ENCODE results near the gene ECHS1. TPM values are rescaled to one million over a fixed set of nuclear protein-coding genes. Genes with fewer than 3 reads are reported as not detected.

ECHS1 gene
- polyA plus RNA-seq, 1 donor, result 126 TPM

GRCh38 chr10:133366751-133367150 is 6.4 kb downstream of the ECHS1 start:
- WGBS (ENCODE audit: insufficient coverage, low lambda C conversion rate), result no CpG with 5 or more reads among the region's 13 CpGs
- Histone ChIP-seq H3K36me3 (ENCODE audit: control insufficient read depth, insufficient read depth, low read length) (peaks cover 78% of the 10 kb centered on the region), H3K4me1 (ENCODE audit: control insufficient read depth, insufficient read depth, low read length) (no peaks in the 10 kb centered on the region)

GRCh38 chr10:133366130-133366478 is 7.0 kb downstream of the ECHS1 start:
- no CpG with 5 or more reads among the region's 17 CpGs for WGBS (ENCODE audit: insufficient coverage, low lambda C conversion rate)
- Histone ChIP-seq H3K4me1 (ENCODE audit: control insufficient read depth, insufficient read depth, low read length) (no peaks in the 10 kb centered on the region), H3K9me3 (ENCODE audit: control insufficient read depth, low read depth, low read length) (no peaks in the 10 kb centered on the region), H3K27ac (ENCODE audit: low read length) (no peak overlapping the region), H3K36me3 (ENCODE audit: control insufficient read depth, insufficient read depth, low read length) (peaks cover 77% of the 10 kb centered on the region), H3K27me3 (ENCODE audit: control insufficient read depth, insufficient read depth, low read length) (no peaks in the 10 kb centered on the region), H3K4me3 (ENCODE audit: low read length) (no peak overlapping the region)
- no peak for DNase-seq

More at GRCh38 chr10:133366751-133367150, 6.4 kb downstream of the ECHS1 start:
- no peaks in the 10 kb centered on the region for H3K9me3 ChIP-seq (ENCODE audit: control insufficient read depth, low read depth, low read length)
- DNase-seq, result no peak
- no peaks in the 10 kb centered on the region for H3K27me3 ChIP-seq (ENCODE audit: control insufficient read depth, insufficient read depth, low read length)
- no peak overlapping the region for H3K27ac ChIP-seq (ENCODE audit: low read length)
- no peak overlapping the region for H3K4me3 ChIP-seq (ENCODE audit: low read length)

GRCh38 chr10:133365461-133366129 is 7.6 kb downstream of the ECHS1 start:
- Histone ChIP-seq H3K9me3 (ENCODE audit: control insufficient read depth, low read depth, low read length) (no peaks in the 10 kb centered on the region), H3K4me3 (ENCODE audit: low read length) (no peak overlapping the region), H3K4me1 (ENCODE audit: control insufficient read depth, insufficient read depth, low read length) (peaks cover 3% of the 10 kb centered on the region), H3K36me3 (ENCODE audit: control insufficient read depth, insufficient read depth, low read length) (peaks cover 74% of the 10 kb centered on the region), H3K27ac (ENCODE audit: low read length) (no peak overlapping the region), H3K27me3 (ENCODE audit: control insufficient read depth, insufficient read depth, low read length) (no peaks in the 10 kb centered on the region)
- DNase-seq, result no peak
- no CpG with 5 or more reads among the region's 13 CpGs for WGBS (ENCODE audit: insufficient coverage, low lambda C conversion rate)

GRCh38 chr10:133364645-133365431 is 8.3 kb downstream of the ECHS1 start:
- DNase-seq, result no peak
- no peaks in the 10 kb centered on the region for H3K9me3 ChIP-seq (ENCODE audit: control insufficient read depth, low read depth, low read length)
- H3K4me3 ChIP-seq (ENCODE audit: low read length), result no peak overlapping the region
- no CpG with 5 or more reads among the region's 29 CpGs for WGBS (ENCODE audit: insufficient coverage, low lambda C conversion rate)
- peaks cover 10% of the 10 kb centered on the region for H3K4me1 ChIP-seq (ENCODE audit: control insufficient read depth, insufficient read depth, low read length)
- H3K27ac ChIP-seq (ENCODE audit: low read length), result no peak overlapping the region
- peaks cover 67% of the 10 kb centered on the region for H3K36me3 ChIP-seq (ENCODE audit: control insufficient read depth, insufficient read depth, low read length)
- no peaks in the 10 kb centered on the region for H3K27me3 ChIP-seq (ENCODE audit: control insufficient read depth, insufficient read depth, low read length)

GRCh38 chr10:133362846-133363245 is 10.3 kb downstream of the ECHS1 start:
- DNase-seq, result no peak
- Histone ChIP-seq H3K36me3 (ENCODE audit: control insufficient read depth, insufficient read depth, low read length) (peaks cover 49% of the 10 kb centered on the region), H3K4me3 (ENCODE audit: low read length) (no peak overlapping the region), H3K27ac (ENCODE audit: low read length) (no peak overlapping the region), H3K9me3 (ENCODE audit: control insufficient read depth, low read depth, low read length) (peaks cover 10% of the 10 kb centered on the region), H3K4me1 (ENCODE audit: control insufficient read depth, insufficient read depth, low read length) (peaks cover 21% of the 10 kb centered on the region), H3K27me3 (ENCODE audit: control insufficient read depth, insufficient read depth, low read length) (no peaks in the 10 kb centered on the region)
- WGBS (ENCODE audit: insufficient coverage, low lambda C conversion rate), result no CpG with 5 or more reads among the region's 13 CpGs

- H3K36me3 ChIP-seq (ENCODE audit: control insufficient read depth, insufficient read depth, low read length), result peaks cover 47% of the 10 kb centered on the region
- H3K4me3 ChIP-seq (ENCODE audit: low read length), result no peak overlapping the region
- 50% methylated on average over 2 of the region's 18 CpGs for WGBS (ENCODE audit: insufficient coverage, low lambda C conversion rate)
- H3K27me3 ChIP-seq (ENCODE audit: control insufficient read depth, insufficient read depth, low read length), result no peaks in the 10 kb centered on the region
- H3K9me3 ChIP-seq (ENCODE audit: control insufficient read depth, low read depth, low read length), result peaks cover 10% of the 10 kb centered on the region
- DNase-seq, result no peak
- H3K4me1 ChIP-seq (ENCODE audit: control insufficient read depth, insufficient read depth, low read length), result peaks cover 21% of the 10 kb centered on the region
- H3K27ac ChIP-seq (ENCODE audit: low read length), result no peak overlapping the region
These were observed 11.2 kb downstream of the ECHS1 start for GRCh38 chr10:133361773-133362441.

GRCh38 chr10:133361227-133361626 is 11.9 kb downstream of the ECHS1 start:
- H3K4me1 ChIP-seq (ENCODE audit: control insufficient read depth, insufficient read depth, low read length), result peaks cover 28% of the 10 kb centered on the region

GRCh38 chr10:133359972-133360610 is 13.1 kb downstream of the ECHS1 start:
- peaks cover 42% of the 10 kb centered on the region for H3K36me3 ChIP-seq (ENCODE audit: control insufficient read depth, insufficient read depth, low read length)
- no peak overlapping the region for H3K4me3 ChIP-seq (ENCODE audit: low read length)
- DNase-seq, result no peak
- WGBS (ENCODE audit: insufficient coverage, low lambda C conversion rate), result no CpG with 5 or more reads among the region's 17 CpGs
- peaks cover 10% of the 10 kb centered on the region for H3K9me3 ChIP-seq (ENCODE audit: control insufficient read depth, low read depth, low read length)
- peak overlapping the region; percentile 62 for H3K27ac ChIP-seq (ENCODE audit: low read length)
- H3K27me3 ChIP-seq (ENCODE audit: control insufficient read depth, insufficient read depth, low read length), result no peaks in the 10 kb centered on the region
- peaks cover 37% of the 10 kb centered on the region for H3K4me1 ChIP-seq (ENCODE audit: control insufficient read depth, insufficient read depth, low read length)

More at GRCh38 chr10:133361227-133361626, 11.9 kb downstream of the ECHS1 start:
- H3K36me3 ChIP-seq (ENCODE audit: control insufficient read depth, insufficient read depth, low read length), result peaks cover 42% of the 10 kb centered on the region
- H3K9me3 ChIP-seq (ENCODE audit: control insufficient read depth, low read depth, low read length), result peaks cover 10% of the 10 kb centered on the region
- no peak for DNase-seq
- H3K27ac ChIP-seq (ENCODE audit: low read length), result no peak overlapping the region
- H3K27me3 ChIP-seq (ENCODE audit: control insufficient read depth, insufficient read depth, low read length), result no peaks in the 10 kb centered on the region
- WGBS (ENCODE audit: insufficient coverage, low lambda C conversion rate), result no CpG with 5 or more reads among the region's 5 CpGs
- no peak overlapping the region for H3K4me3 ChIP-seq (ENCODE audit: low read length)

GRCh38 chr10:133359554-133359971 is 13.6 kb downstream of the ECHS1 start:
- H3K4me3 ChIP-seq (ENCODE audit: low read length), result no peak overlapping the region
- peak overlapping the region; percentile 64 for H3K27ac ChIP-seq (ENCODE audit: low read length)
- peak; percentile 95 to 97 for DNase-seq
- no CpG with 5 or more reads among the region's 6 CpGs for WGBS (ENCODE audit: insufficient coverage, low lambda C conversion rate)
- peaks cover 38% of the 10 kb centered on the region for H3K4me1 ChIP-seq (ENCODE audit: control insufficient read depth, insufficient read depth, low read length)
- peaks cover 10% of the 10 kb centered on the region for H3K9me3 ChIP-seq (ENCODE audit: control insufficient read depth, low read depth, low read length)
- H3K36me3 ChIP-seq (ENCODE audit: control insufficient read depth, insufficient read depth, low read length), result peaks cover 41% of the 10 kb centered on the region
- H3K27me3 ChIP-seq (ENCODE audit: control insufficient read depth, insufficient read depth, low read length), result no peaks in the 10 kb centered on the region

GRCh38 chr10:133358925-133359310 is 14.2 kb downstream of the ECHS1 start:
- no peak for DNase-seq
- peak overlapping the region; percentile 64 for H3K27ac ChIP-seq (ENCODE audit: low read length)
- H3K9me3 ChIP-seq (ENCODE audit: control insufficient read depth, low read depth, low read length), result peaks cover 10% of the 10 kb centered on the region
- no CpG with 5 or more reads among the region's 11 CpGs for WGBS (ENCODE audit: insufficient coverage, low lambda C conversion rate)
- H3K4me3 ChIP-seq (ENCODE audit: low read length), result no peak overlapping the region
- peaks cover 38% of the 10 kb centered on the region for H3K4me1 ChIP-seq (ENCODE audit: control insufficient read depth, insufficient read depth, low read length)
- no peaks in the 10 kb centered on the region for H3K27me3 ChIP-seq (ENCODE audit: control insufficient read depth, insufficient read depth, low read length)
- peaks cover 36% of the 10 kb centered on the region for H3K36me3 ChIP-seq (ENCODE audit: control insufficient read depth, insufficient read depth, low read length)
